PC-3 (cell line): ENCODE data around the gene UBQLN4. TPM values are rescaled to one million over a fixed set of nuclear protein-coding genes. Genes with fewer than 3 reads are reported as not detected.

Source experiments
- ATAC-seq: fragments of 200-7000 bp; cut with Tn5 transposase; 2 replicates; pipeline ENCODE4 v1.9.1; 2020; ENCODE audit warnings: mild to moderate bottlenecking, moderate library complexity
- BruUV-seq: library from RNA; stranded (reverse); fragments of 400-500 nt; replicated peaks from 2 replicates; lab custom pipeline; 2021; lab: Mats Ljungman, UMichigan
- CTCF ChIA-PET: fragments of 300-600 bp; sonication (Branson Sonifier 250); formaldehyde crosslinking; loops from one replicate; lab custom pipeline; 2022; ENCODE audit warnings: antibody characterized with exemption; lab: Charles Lee
- POLR2A ChIA-PET: fragments of 300-600 bp; sonication (Branson Sonifier 250); formaldehyde crosslinking; loops from one replicate; lab custom pipeline; 2022; ENCODE audit warnings: antibody characterized with exemption; ENCODE audit not compliant: unreplicated experiment; lab: Charles Lee
- DNase-seq: peaks from one replicate; pipeline ENCODE4 v3.0.0-alpha.2; 2015
- H2AFZ ChIP-seq: fragments of 300-600 bp; sonication (generic); 2 replicates; pipeline ENCODE4 v1.6.0; 2016; ENCODE audit warnings: antibody characterized with exemption, low read length
- H3F3A ChIP-seq: fragments of 300-600 bp; sonication (generic); one replicate; pipeline ENCODE4 v1.6.0; 2017; ENCODE audit warnings: antibody characterized with exemption, low read length, control low read depth, mild to moderate bottlenecking; ENCODE audit not compliant: unreplicated experiment
- H3K27ac ChIP-seq: fragments of 300-600 bp; sonication (generic); 2 replicates; pipeline ENCODE4 v1.5.1; 2016; ENCODE audit warnings: mild to moderate bottlenecking, low read length
- H3K27me3 ChIP-seq: fragments of 300-600 bp; sonication (generic); 2 replicates; pipeline ENCODE4 v1.6.1; 2016; ENCODE audit warnings: low read length, mixed read lengths
- H3K36me3 ChIP-seq: fragments of 300-600 bp; sonication (generic); 2 replicates; pipeline ENCODE4 v1.6.1; 2016; ENCODE audit warnings: low read depth, mixed run types, low read length, mixed read lengths
- H3K4me1 ChIP-seq: fragments of 300-600 bp; sonication (generic); 2 replicates; pipeline ENCODE4 v1.5.1; 2016; ENCODE audit warnings: low read length; ENCODE audit not compliant: insufficient read depth
- H3K4me2 ChIP-seq: fragments of 300-600 bp; sonication (generic); 2 replicates; pipeline ENCODE4 v1.6.0; 2016; ENCODE audit warnings: low read length
- H3K4me3 ChIP-seq: fragments of 300-600 bp; sonication (generic); 2 replicates; pipeline ENCODE4 v1.5.1; 2016; ENCODE audit warnings: mild to moderate bottlenecking, low read length, mixed read lengths
- H3K79me2 ChIP-seq: fragments of 300-600 bp; sonication (generic); 2 replicates; pipeline ENCODE4 v1.6.1; 2017; ENCODE audit warnings: low read length, mixed read lengths
- H3K9ac ChIP-seq: fragments of 300-600 bp; sonication (generic); 2 replicates; pipeline ENCODE4 v1.6.0; 2016; ENCODE audit warnings: mild to moderate bottlenecking, low read length
- H3K9me2 ChIP-seq: fragments of 300-600 bp; sonication (generic); replicated peaks from 2 replicates; pipeline ENCODE4 v1.6.1; 2016; ENCODE audit warnings: mixed run types, low read length, mixed read lengths
- H3K9me3 ChIP-seq: fragments of 300-600 bp; sonication (generic); 2 replicates; pipeline ENCODE4 v1.6.1; 2016; ENCODE audit warnings: low read length, mixed read lengths
- H4K20me1 ChIP-seq: fragments of 300-600 bp; sonication (generic); 2 replicates; pipeline ENCODE4 v1.6.1; 2016; ENCODE audit warnings: low read length, mixed read lengths
- EZH2 ChIP-seq: fragments of 300-600 bp; sonication (generic); IDR thresholded peaks from one replicate; pipeline ENCODE4 v1.6.1; 2017; ENCODE audit warnings: antibody characterized with exemption, mild to moderate bottlenecking, low read length; ENCODE audit not compliant: unreplicated experiment
- EZH2phosphoT487 ChIP-seq: fragments of 300-600 bp; sonication (generic); IDR thresholded peaks from 2 replicates; pipeline ENCODE4 v1.6.1; 2018; ENCODE audit warnings: mild to moderate bottlenecking, antibody characterized with exemption, low read length, borderline replicate concordance
- intact Hi-C: fragments of 100-400 bp; cut with micrococcal nuclease; formaldehyde crosslinking; loops from 2 replicates; pipeline ENCODE4 v1.9.0; 2023
- total RNA-seq: library from RNA; depleted of rRNA; stranded (reverse); fragments of >200 nt; gene quantifications from 2 replicates; pipeline ENCODE4 v1.2.3, GENCODE V29; 2014
- TF ChIP-seq, protein P1 (sequence below): fragments of 300-600 bp; sonication (generic); conservative IDR thresholded peaks from 2 replicates; pipeline ENCODE4 v1.5.1; 2017; ENCODE audit warnings: antibody characterized with exemption, low read depth, mild to moderate bottlenecking, low read length

The UBQLN4 gene
- total RNA-seq, 1 experiment from 2014 or later = 45.4 TPM

DNA sequence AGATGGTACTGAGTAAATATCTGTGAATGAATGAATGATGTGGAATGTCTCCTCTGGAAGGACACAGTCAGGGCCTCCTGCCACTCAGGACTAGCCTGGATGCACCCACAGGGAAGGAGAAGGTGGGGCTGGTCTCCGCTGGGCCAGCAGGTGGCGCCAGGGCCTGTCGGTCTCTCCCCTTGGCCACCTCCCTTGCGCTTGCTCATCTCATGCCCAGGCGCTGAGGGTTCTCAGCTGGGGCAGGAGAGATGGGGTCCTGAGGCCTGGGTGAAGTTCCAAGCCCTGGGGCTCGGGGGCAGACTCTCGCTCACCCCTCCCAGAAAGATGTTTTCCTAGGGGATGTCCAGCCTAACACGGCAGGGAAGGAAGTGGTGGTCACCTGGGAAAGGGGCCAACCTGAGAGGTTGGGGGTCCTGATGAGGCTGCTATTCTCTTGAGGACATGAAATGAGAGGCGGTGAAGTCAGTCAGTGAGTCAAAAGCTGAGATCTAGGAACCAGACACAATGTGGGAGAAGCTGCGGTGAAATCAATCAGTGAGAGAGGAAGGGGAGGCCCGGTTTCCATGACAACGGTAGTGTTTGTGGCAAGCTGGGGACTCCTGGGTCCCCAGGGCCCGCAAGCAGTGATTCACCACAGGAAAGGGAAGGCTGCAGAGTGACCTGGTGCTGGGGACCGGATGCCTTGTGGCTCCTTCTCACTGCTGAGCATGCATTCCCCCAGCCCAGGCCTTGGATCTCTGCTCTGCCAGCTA is 43.2 kb upstream of the UBQLN4 start:
- intact Hi-C loops = loop anchor here (1.0 kb wide), 2 partner anchors 17 to 33 kb away; partner anchors contain the start of gene LMNA
- Histone ChIP-seq H3K27me3 (no peaks in the 10 kb centered on the region), H3K4me3 (no peak overlapping the region), H3K9me3 (no peaks in the 10 kb centered on the region), H3F3A (no peaks in the 10 kb centered on the region), H3K9me2 (no peaks in the 10 kb centered on the region), H2AFZ (peak overlapping the region; percentile 47), H3K4me1 (peaks cover 45% of the 10 kb centered on the region), H3K4me2 (peak overlapping the region; percentile 48), H3K9ac (peak overlapping the region; percentile 57), H3K27ac (peak overlapping the region; percentile 69), H3K36me3 (no peaks in the 10 kb centered on the region), H3K79me2 (no peaks in the 10 kb centered on the region), H4K20me1 (no peaks in the 10 kb centered on the region)
- ChIA-PET POLR2A (interaction anchor here (0.6 to 2.0 kb wide), 2 partner anchors 24 to 33 kb away, joined by 4 to 7 read pairs; no protein-coding TSS in a partner anchor), CTCF (interaction anchor here (0.5 to 4.7 kb wide), 14 partner anchors 17 to 128 kb away, joined by 3 to 22 read pairs (median 4); partner anchors contain the start of gene LMNA)
- TF ChIP-seq, protein P1, sequence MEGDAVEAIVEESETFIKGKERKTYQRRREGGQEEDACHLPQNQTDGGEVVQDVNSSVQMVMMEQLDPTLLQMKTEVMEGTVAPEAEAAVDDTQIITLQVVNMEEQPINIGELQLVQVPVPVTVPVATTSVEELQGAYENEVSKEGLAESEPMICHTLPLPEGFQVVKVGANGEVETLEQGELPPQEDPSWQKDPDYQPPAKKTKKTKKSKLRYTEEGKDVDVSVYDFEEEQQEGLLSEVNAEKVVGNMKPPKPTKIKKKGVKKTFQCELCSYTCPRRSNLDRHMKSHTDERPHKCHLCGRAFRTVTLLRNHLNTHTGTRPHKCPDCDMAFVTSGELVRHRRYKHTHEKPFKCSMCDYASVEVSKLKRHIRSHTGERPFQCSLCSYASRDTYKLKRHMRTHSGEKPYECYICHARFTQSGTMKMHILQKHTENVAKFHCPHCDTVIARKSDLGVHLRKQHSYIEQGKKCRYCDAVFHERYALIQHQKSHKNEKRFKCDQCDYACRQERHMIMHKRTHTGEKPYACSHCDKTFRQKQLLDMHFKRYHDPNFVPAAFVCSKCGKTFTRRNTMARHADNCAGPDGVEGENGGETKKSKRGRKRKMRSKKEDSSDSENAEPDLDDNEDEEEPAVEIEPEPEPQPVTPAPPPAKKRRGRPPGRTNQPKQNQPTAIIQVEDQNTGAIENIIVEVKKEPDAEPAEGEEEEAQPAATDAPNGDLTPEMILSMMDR = peak; percentile 99
- TF ChIP-seq EZH2phosphoT487 (no peak), EZH2 (no peak)
- DNase-seq (peak; percentile 93), ATAC-seq (peak; percentile 97)
- TSS peak; percentile 66 for BruUV-seq

DNA sequence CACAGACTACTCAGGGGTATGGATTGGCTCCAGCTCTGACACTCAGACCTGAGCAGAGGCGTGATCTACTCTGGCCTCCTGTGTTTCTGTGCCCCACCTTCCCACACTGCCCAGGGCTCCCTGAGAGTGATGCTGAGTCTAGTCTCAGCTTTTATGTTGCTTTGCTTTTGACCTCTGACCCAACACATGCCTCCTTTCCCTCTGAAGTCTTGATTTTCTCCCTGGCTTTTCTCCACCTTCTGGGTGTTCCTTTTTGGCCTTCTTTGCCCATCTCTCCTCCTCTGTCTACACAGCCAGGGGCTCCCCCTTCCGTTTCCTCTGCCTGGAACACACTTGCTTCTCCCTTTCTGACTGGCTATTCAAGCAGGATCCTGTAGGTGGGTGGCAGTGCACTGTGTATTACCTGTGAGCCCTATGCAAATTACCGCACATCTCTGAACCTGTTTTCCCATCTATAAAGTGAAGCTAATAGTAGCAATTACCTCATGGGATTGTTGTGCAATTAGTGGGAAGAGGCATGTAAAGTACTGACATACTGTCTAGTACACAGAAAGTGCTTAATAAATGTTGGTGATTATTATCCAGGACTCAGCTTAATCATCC is 42.4 kb upstream of the UBQLN4 start:
- ATAC-seq (peak; percentile 7), DNase-seq (no peak)
- BruUV-seq = no TSS peak
- H3K9me3 ChIP-seq = no peaks in the 10 kb centered on the region
- peak overlapping the region; percentile 1; the same call in 1 of the 2 replicates for H3K27ac ChIP-seq
- CTCF ChIA-PET = interaction anchor here (0.5 to 4.7 kb wide), 10 partner anchors 17 to 119 kb away, joined by 3 to 22 read pairs (median 6); no protein-coding TSS in a partner anchor
- intact Hi-C loops = loop anchor here (1.0 kb wide), 2 partner anchors 18 to 34 kb away; partner anchors contain the start of gene LMNA
- no peaks in the 10 kb centered on the region for H3K36me3 ChIP-seq
- no peaks in the 10 kb centered on the region for H3F3A ChIP-seq
- TF ChIP-seq, protein P1 = no peak
- TF ChIP-seq EZH2phosphoT487 = no peak
- no peak for TF ChIP-seq EZH2
- no peaks in the 10 kb centered on the region for H4K20me1 ChIP-seq
- no peaks in the 10 kb centered on the region for H3K27me3 ChIP-seq
- POLR2A ChIA-PET = interaction anchor here (0.7 to 2.0 kb wide), 4 partner anchors 24 to 50 kb away, joined by 3 to 7 read pairs (median 4); no protein-coding TSS in a partner anchor
- no peak overlapping the region for H3K9ac ChIP-seq
- no peaks in the 10 kb centered on the region for H3K79me2 ChIP-seq
- H3K9me2 ChIP-seq = no peaks in the 10 kb centered on the region
- no peak overlapping the region for H3K4me3 ChIP-seq
- H3K4me2 ChIP-seq = 0 out of 2 replicates have a peak overlapping the region, but pooled peaks have one; percentile 3
- peaks cover 40% of the 10 kb centered on the region for H3K4me1 ChIP-seq
- no peak overlapping the region for H2AFZ ChIP-seq
